HepG2 (cell line): ENCODE measurements around the gene SYNE3. TPM values are rescaled to one million over a fixed set of nuclear protein-coding genes. Genes with fewer than 3 reads are reported as not detected.

Experiments used
- ATAC-seq: fragments of 200-7000 bp; cut with Tn5 transposase; 3 replicates; pipeline ENCODE4 v1.9.1; 2020; ENCODE audit warnings: mild to moderate bottlenecking, moderate library complexity
- BruUV-seq: library from RNA; stranded (reverse); fragments of 400-500 nt; replicated peaks from 2 replicates; lab custom pipeline; 2021; lab: Mats Ljungman, UMichigan
- CTCF ChIA-PET: fragments of 300-600 bp; formaldehyde crosslinking; extraction: SDS; loops from one replicate; lab custom pipeline; 2021; ENCODE audit warnings: low total read pairs, inconsistent platforms, low intra/inter-chr PET ratio; lab: Yijun Ruan, JAX
- POLR2A ChIA-PET: fragments of 350-600 bp; sonication (Branson Sonifier 250); formaldehyde crosslinking; loops from one replicate; lab custom pipeline; 2020; ENCODE audit warnings: antibody characterized with exemption, inconsistent platforms; lab: Yijun Ruan, JAX
- DNase-seq: peaks from one replicate; pipeline ENCODE4 v3.0.0-alpha.2; 2015; ENCODE audit warnings: low spot score
- FAIRE-seq: peaks from 3 replicates; lab custom pipeline; 2011; peaks lifted over from hg19 to GRCh38; lab: Jason Lieb, UNC
- H2AFZ ChIP-seq: one replicate; pipeline ENCODE4 v1.6.1; 2011; ENCODE audit warnings: low read length, inconsistent platforms
- H3K27ac ChIP-seq: fragments of 300-600 bp; 3 replicates; pipeline ENCODE4 v1.8.0; 2011; ENCODE audit warnings: mixed run types, mild to moderate bottlenecking, mixed read lengths, low read length, inconsistent platforms; ENCODE audit not compliant: insufficient read depth; ENCODE audit errors: extremely low read length
- H3K27me3 ChIP-seq, 2 experiments: fragments of 200-600 bp in 1 of 2; 2 replicates in 1 of 2; 3 replicates in 1 of 2; pipeline versions ENCODE4 v1.6.0 to v1.8.0; 2011; ENCODE audit warnings: low read length in 2 of 2, mild to moderate bottlenecking in 2 of 2, moderate library complexity in 2 of 2, inconsistent platforms in 1 of 2; ENCODE audit not compliant: insufficient read depth in 2 of 2, control insufficient read depth in 1 of 2
- H3K36me3 ChIP-seq, 2 experiments: fragments of 200-600 bp in 1 of 2; replicated peaks in 1 of 2; 2 replicates in 1 of 2; 3 replicates in 1 of 2; pipeline versions ENCODE4 v1.5.1 to v1.8.0; 2011; ENCODE audit warnings: low read length in 2 of 2, inconsistent platforms in 1 of 2; ENCODE audit not compliant: insufficient read depth in 2 of 2, control insufficient read depth in 1 of 2
- H3K4me1 ChIP-seq: 2 replicates; pipeline ENCODE4 v1.5.1; 2012; ENCODE audit warnings: low read length, inconsistent platforms; ENCODE audit not compliant: insufficient read depth
- H3K4me2 ChIP-seq: 2 replicates; pipeline ENCODE4 v1.6.0; 2011; ENCODE audit warnings: low read depth, low read length, inconsistent platforms
- H3K4me3 ChIP-seq, 3 experiments: fragments of 200-600 bp in 1 of 3; sonication (generic), shearing (Covaris generic) in 1 of 3; replicated peaks in 1 of 3; 2 replicates each; pipeline ENCODE4 v1.5.1; 2011 to 2016; ENCODE audit warnings: low read length in 3 of 3, inconsistent platforms in 2 of 3, low read depth in 2 of 3, mild to moderate bottlenecking in 2 of 3, control low read depth in 1 of 3, mixed read lengths in 1 of 3; ENCODE audit not compliant: insufficient read depth in 1 of 3
- H3K79me2 ChIP-seq: one replicate; pipeline ENCODE4 v1.6.1; 2011; ENCODE audit warnings: low read length, inconsistent platforms; ENCODE audit not compliant: insufficient read depth
- H3K9ac ChIP-seq: 2 replicates; pipeline ENCODE4 v1.6.0; 2011; ENCODE audit warnings: mild to moderate bottlenecking, low read depth, low read length, inconsistent platforms; ENCODE audit not compliant: insufficient read depth
- H3K9me3 ChIP-seq: 2 replicates; pipeline ENCODE4 v1.5.1; 2012; ENCODE audit warnings: mild to moderate bottlenecking, low read length
- H4K20me1 ChIP-seq: 2 replicates; pipeline ENCODE4 v1.6.0; 2011; ENCODE audit warnings: inconsistent platforms, mild to moderate bottlenecking, low read length, moderate library complexity; ENCODE audit not compliant: insufficient read depth
- CEBPZ ChIP-seq: IDR thresholded peaks from 2 replicates; pipeline ENCODE4 v1.6.1; 2012; ENCODE audit warnings: low read length, improper control_type of control experiment
- EZH2 ChIP-seq: conservative IDR thresholded peaks from 2 replicates; pipeline ENCODE4 v1.6.1; 2012; ENCODE audit warnings: mild to moderate bottlenecking, low read depth, low read length, moderate library complexity
- PHF20 ChIP-seq: sonication (generic); formaldehyde crosslinking; IDR thresholded peaks from 2 replicates; pipeline ENCODE4 v1.5.0; 2020; ENCODE audit warnings: mild to moderate bottlenecking, missing genetic modification reagents
- ZMYM4 ChIP-seq: sonication (generic); formaldehyde crosslinking; IDR thresholded peaks from 2 replicates; pipeline ENCODE4 v1.8.1; 2023; ENCODE audit warnings: mild to moderate bottlenecking, missing genetic modification reagents
- WGBS: methylation state at CpG from one replicate; pipeline ENCODE4 v1.1.6; 2017; ENCODE audit warnings: low lambda C conversion rate; 5-methylcytosine and 5-hydroxymethylcytosine counted together
- in situ Hi-C: cut with HindIII; loops from 2 replicates; pipeline ENCODE4 v1.10.0; 2017; ENCODE audit warnings: low pct_unique_long_range_greater_than_20kb; ENCODE audit not compliant: extremely low pct_ligation_motif_present
- intact Hi-C: fragments of 100-400 bp; cut with micrococcal nuclease; formaldehyde crosslinking; loops from one replicate; pipeline ENCODE4 v1.10.0; 2022; ENCODE audit not compliant: unreplicated experiment
- polyA plus RNA-seq, 8 experiments: library from polyadenylated mRNA; depleted of rRNA in 3 of 8; stranded (reverse) in 7 of 8; unstranded in 1 of 8; fragments of >200 nt; fragmentation: Illumina TruSeq in 4 of 8; extraction: Trizol in 4 of 8; gene quantifications; 2 replicates each; pipeline versions ENCODE4 v1.2.1 to v1.2.3, GENCODE V29; 2011 to 2016; ENCODE audit warnings: low read depth in 4 of 8, missing spikeins in 1 of 8, mixed read lengths in 1 of 8; ENCODE audit not compliant: insufficient read depth in 1 of 8
- total RNA-seq, 5 experiments: library from RNA; depleted of rRNA; stranded (reverse); fragments of >200 nt; fragmentation: Illumina TruSeq; extraction: Trizol; gene quantifications; 2 replicates each; pipeline ENCODE4 v1.2.3, GENCODE V29; 2016; ENCODE audit warnings: low read depth in 1 of 5
- TF ChIP-seq, protein P1 (sequence below): sonication (generic); formaldehyde crosslinking; IDR thresholded peaks from 2 replicates; pipeline ENCODE4 v1.8.1; 2023; ENCODE audit warnings: missing genetic modification reagents, inconsistent platforms, borderline replicate concordance

SYNE3 gene
- total and polyA plus RNA-seq, 2 of the 13 experiments (the other 11 are each of a cell fraction or from before 2014, with no cell fraction given): 7.8 to 8.0 TPM

- H2AFZ ChIP-seq: no peak overlapping the region
- intact Hi-C loops: no loop called here
- no peak overlapping the region for H3K4me2 ChIP-seq
- ATAC-seq (no peak), FAIRE-seq (no peak), DNase-seq (no peak)
- peaks cover 16% of the 10 kb centered on the region for H3K79me2 ChIP-seq
- no peaks in the 10 kb centered on the region for H3K9me3 ChIP-seq
- 76% methylated on average over 8 of the region's 9 CpGs for whole genome bisulfite sequencing
- H3K4me1 ChIP-seq: peaks cover 77% of the 10 kb centered on the region
- no peak overlapping the region for H3K27ac ChIP-seq
- no peak overlapping the region for H3K4me3 ChIP-seq
- no peak overlapping the region for H3K9ac ChIP-seq
- TF ChIP-seq EZH2: no peak
- no peak for TF ChIP-seq PHF20 (CRISPR knock-in tag)
- TF ChIP-seq, protein P1, sequence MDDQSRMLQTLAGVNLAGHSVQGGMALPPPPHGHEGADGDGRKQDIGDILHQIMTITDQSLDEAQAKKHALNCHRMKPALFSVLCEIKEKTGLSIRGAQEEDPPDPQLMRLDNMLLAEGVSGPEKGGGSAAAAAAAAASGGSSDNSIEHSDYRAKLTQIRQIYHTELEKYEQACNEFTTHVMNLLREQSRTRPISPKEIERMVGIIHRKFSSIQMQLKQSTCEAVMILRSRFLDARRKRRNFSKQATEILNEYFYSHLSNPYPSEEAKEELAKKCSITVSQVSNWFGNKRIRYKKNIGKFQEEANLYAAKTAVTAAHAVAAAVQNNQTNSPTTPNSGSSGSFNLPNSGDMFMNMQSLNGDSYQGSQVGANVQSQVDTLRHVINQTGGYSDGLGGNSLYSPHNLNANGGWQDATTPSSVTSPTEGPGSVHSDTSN (CRISPR knock-in tag): no peak
- no peak for TF ChIP-seq CEBPZ
- TF ChIP-seq ZMYM4 (CRISPR knock-in tag): no peak
- in situ Hi-C loops: no loop called here
- no TSS peak for BruUV-seq
- no peaks in the 10 kb centered on the region; a peak in 2 of 5 replicates for H3K36me3 ChIP-seq
- peaks cover 11% of the 10 kb centered on the region; the same call in 1 of the 2 replicates for H4K20me1 ChIP-seq
- H3K27me3 ChIP-seq: no peaks in the 10 kb centered on the region
- CTCF ChIA-PET: no interaction called here
- POLR2A ChIA-PET: interaction anchor here (3.2 kb wide), 1 partner anchor 25 kb away, joined by 20 read pairs; no protein-coding TSS in a partner anchor
Measured at GRCh38 chr14:95498622-95499353, 17.7 kb downstream of the SYNE3 start.
